NCI-H524 (cell line): ENCODE results near the gene ARHGAP45.

ENCODE experiments used
- DNase-seq, 2 experiments: peaks; one replicate each; lab custom pipeline; 2025; lab: John Stamatoyannopoulos, UW

ARHGAP45 gene

GRCh38 chr19:1085676-1086442, 18.9 kb downstream of the ARHGAP45 start:
- no peak for DNase-seq

- DNase-seq, result no peak
These were observed 19.6 kb downstream of the ARHGAP45 start for GRCh38 chr19:1086613-1087012.

DNA sequence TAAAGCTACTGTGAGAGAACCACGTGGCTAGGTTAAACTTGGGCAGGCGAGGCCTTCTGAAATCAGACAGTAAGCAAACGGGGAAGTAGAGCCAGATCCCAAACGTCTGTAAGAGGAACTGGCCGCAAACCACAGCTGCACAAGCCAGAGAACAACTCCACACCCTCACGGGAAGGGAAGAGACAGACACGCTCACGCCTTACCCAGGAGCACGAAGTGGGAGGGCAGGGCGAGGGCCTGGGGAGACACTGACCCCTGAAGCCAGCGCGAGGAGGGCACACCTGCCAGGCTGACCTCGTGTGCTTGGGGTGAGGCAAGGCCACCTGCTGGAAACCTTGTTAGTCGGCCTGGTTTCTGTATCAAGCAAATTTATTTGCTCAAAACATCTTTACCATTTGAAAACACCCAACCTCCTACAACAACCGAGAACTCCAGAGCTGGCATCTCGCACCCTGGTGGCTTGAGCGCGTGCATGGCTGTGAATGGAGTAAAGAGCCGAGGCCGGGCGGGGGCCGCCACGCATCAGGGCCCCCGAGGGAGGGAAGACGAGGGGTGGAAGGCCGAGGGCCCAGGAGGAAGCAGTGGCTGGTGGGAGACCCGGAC, 20.9 kb downstream of the ARHGAP45 start:
- DNase-seq, result no peak

- DNase-seq, result no peak
These were observed 21.5 kb downstream of the ARHGAP45 start for GRCh38 chr19:1088416-1089010.

DNA sequence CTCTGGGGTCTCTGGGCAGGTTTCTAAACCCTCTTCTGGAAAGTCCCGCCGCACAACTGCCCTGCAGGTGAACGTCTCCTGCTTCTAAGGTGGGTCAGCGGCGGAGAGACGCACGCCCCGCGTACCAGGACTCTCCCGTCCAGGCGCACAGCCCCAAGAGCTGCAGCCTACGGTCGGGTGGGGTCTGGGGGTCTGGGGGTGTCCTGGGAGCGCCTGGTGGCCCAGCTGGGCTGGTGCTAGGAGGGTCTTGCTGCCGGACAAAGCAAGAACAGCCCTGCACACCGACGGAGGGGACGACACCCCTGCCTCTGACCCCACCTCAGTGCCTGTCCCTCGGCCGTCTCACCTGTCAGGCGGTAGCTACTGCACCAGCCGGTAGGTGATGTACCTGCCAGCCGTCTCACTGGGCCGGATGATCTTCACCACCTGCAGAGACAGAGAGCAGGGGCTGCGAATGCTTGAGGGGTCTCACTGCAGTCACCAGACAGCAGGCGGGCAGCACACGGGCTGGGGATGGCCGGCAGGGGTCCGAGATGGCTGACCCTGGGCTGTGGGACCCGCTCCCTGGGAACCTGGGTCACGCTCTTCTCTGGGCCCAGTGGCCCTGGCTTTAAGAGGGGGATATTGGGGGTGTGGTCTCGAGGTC, 22.3 kb downstream of the ARHGAP45 start:
- DNase-seq, result no peak

DNA sequence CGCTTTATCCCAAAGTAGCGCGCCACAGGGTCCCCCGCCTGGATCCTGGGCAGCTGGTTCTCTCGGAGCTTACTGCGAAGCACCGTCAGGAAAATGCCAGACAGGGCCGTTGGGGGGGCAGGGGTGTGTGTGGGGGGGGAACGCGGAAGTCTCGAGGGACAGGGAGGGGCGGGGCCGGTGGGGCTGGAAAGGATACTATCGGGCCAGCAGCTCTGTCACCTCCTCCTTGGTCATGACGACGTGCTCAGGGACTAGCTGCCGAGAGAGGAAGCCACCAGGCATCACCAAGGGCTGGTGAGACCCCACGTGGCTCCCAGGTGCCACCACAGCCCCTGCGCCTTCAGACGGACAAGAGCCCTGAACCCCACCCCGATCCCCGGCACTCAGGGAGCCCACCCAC, 22.9 kb downstream of the ARHGAP45 start:
- no peak for DNase-seq

- DNase-seq, result no peak
These were observed 24.0 kb downstream of the ARHGAP45 start for GRCh38 chr19:1090731-1091543.

- no peak for DNase-seq
These were observed 24.7 kb downstream of the ARHGAP45 start for GRCh38 chr19:1091544-1092175.

DNA sequence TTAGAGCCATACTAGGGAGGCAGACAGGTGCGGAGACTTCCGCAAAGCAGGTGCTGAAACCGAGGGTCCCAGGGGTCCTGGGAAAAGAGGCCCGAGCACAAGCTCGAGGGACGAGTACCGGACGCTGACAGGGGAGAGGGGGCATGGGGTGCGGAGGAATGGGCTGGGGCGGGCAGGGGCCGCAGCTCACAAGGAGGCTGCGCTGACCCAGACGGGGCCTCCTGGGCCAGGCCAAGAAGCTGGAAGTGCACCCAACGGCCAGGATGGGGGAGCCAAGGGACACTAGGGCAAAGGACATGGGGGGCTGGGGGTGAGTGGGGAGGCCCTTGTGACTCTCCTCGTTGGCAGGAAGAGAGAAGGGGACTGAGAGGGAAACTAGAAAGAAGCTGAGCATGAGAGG, 26.4 kb downstream of the ARHGAP45 start:
- no peak for DNase-seq

DNA sequence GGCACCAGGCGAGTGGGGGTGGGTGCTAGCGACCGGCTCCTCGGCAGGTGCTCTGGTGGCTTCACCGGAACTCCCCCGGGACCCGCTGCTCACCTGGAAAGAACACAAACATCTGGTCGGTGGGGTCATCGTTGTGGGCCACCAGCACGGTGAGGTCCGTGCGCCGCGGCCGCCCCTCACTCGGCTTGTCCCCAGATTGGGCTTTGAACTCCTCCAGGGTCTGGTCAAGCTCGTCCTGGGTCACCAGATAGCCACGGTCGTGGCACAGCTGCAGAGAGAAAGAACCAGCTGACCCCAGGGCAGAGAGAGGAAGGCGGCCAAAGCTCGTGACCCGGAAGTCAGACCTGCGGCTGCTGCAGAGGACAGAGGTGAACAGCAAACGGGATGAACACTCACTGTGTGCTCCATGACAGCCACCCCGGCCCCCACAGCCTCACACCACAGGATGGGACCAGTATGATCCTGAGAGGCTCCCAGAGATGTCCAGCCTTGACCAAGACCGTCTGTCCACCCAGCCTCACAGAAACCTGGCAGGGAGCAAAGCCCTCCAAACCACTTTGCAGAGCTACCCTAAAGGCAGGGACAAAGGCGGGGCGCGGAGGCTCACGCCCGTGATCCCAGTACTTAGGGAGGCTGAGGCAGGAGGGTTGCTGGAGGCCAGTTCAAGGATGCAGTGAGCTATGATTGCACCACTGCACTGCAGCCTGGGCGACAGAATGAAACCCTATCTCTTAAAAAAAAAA, 27.0 kb downstream of the ARHGAP45 start:
- no peak for DNase-seq

DNA sequence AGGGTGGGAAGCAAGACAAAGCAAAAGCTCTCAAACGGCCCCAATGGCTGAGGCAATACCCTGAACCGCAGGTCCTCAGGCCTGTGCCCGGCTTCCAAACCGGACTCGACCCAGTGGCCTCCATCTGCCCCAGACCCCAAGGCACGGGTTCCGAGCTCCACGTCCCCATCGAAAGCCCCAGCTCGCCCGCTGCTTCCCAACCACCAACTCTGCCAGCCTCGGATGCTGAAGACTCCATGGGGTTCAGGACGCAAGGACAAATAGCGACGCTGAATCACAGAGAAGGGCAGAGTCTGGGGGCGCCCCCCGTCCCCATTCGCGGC, 27.6 kb downstream of the ARHGAP45 start:
- DNase-seq, result no peak

GRCh38 chr19:1094978-1095701, 28.2 kb downstream of the ARHGAP45 start, which contains the start of gene POLR2E:
Gene POLR2E, minus strand, starts transcription at chr19:1095375. Its CDS starts 60 bp downstream, at chr19:1095315.
- peak; percentile 96 to 99 for DNase-seq

- no peak for DNase-seq
These were observed 30.8 kb downstream of the ARHGAP45 start for GRCh38 chr19:1097810-1098176.

DNA sequence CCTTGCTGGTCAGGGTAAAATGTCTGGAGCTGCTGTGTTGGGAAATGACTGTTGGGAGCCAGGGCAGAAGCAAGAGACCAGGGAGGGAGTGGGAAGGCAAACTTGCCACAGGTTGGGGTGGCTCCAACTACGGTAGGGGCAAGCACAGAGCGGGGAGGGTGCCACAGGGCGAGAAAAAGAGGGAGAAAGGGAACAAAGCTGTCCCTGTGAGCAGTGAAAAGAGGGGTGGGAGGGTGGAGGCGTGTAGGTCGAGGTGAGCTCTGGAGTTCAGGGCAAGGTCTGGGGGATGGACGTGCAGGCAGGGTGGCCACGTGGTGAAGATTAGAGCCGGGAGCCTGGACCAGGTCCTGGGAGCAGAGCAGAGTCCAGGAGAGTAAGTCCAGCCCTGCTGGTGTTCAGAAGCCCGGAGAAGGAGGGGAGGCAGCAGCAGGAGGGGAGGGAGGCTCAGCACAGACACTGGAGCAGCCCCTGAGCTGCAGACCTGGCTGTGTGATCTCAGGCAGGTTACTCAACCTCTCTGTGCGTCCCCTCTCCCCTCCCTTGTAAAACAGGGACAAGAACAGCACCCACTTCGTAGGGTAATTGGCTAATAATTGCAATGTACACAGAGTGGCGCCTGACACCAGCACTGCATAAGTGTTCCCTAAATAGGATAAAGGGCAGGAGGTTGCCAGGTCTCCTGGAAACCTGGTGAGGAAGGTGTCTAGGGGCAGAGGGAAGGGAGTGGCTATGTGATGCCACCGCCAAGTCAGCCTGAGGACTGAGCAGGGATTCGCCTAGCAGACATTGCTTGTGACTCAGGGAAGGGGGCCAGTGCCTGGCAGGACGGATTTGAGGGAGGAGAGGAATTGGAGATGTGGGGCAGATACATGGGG, 31.4 kb downstream of the ARHGAP45 start:
- no peak for DNase-seq

DNA sequence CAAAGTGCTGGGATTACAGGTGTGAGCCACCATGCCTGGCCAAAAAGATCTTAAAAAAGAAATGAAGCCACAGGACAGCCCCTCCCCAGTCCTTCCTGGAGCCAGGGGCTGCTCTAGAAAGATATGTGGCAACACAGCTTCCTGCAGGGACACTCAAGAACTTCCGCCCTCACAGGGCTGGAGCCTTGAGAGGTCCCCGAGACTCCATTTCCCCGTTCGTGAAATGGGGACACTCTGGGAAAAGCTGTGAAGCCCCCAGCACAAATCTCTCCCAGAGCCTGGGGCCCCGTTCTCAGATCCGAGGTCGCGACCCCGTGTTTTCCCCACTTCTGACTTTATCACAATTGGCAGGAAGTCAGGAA, 34.4 kb downstream of the ARHGAP45 start:
- DNase-seq, result no peak

DNA sequence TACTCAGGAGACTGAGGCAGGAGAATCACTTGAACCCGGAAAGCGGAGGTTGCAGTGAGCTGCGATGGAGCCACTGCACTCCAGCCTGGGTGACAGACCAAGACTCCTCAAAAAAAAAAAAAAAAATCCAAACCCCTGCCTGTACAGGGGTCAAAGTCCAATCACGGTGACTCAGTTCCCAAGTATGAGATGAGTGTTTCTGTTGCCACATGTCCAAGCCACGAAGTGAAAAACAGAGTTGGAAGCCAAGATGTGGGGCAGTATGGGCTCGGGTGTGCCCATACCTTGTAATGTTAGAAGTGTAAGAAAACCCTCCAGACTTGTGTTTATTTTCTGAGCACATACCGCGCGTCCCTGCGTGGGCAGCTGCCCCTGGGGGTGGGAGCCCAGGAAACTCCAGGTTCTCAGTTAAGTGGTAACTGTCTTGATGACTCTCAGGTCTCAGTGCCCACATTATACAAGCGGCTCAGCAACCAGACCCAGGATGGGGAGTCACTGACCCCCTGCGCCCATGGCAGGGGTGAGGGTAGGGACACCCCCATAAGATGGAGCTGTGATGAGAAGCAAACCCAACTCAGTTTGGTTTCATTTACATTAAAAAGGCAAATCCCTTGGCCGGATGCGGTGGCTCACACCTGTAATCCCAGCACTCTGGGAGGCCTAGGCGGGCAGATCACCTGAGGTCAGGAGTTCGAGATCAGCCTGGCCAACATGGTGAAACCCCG, 35.6 kb downstream of the ARHGAP45 start:
- DNase-seq, result no peak

- DNase-seq, result no peak
These were observed 36.3 kb downstream of the ARHGAP45 start for GRCh38 chr19:1103132-1103707.

- peak; percentile 99 to 100 for DNase-seq
These were observed 36.8 kb downstream of the ARHGAP45 start, which contains the start of gene GPX4 for GRCh38 chr19:1103708-1104310. Gene GPX4, plus strand, starts transcription at chr19:1103994. Its CDS starts 50 bp downstream, at chr19:1104044.
